WERI-Rb-1 (cell line): ENCODE measurements around the gene KCNIP2.

ENCODE experiments used
- DNase-seq: peaks from one replicate; pipeline ENCODE4 v3.0.0-alpha.2; 2020
- H3K27ac ChIP-seq: fragments of 250-450 bp; sonication (Bioruptor Pico); 2 replicates; pipeline ENCODE4 v1.5.1; 2020; ENCODE audit warnings: mild to moderate bottlenecking, moderate library complexity
- H3K27me3 ChIP-seq: fragments of 250-450 bp; sonication (Bioruptor Pico); 2 replicates; pipeline ENCODE4 v1.5.1; 2021; ENCODE audit warnings: mild to moderate bottlenecking, low read depth, moderate library complexity; ENCODE audit not compliant: insufficient read depth, severe bottlenecking
- H3K36me3 ChIP-seq: fragments of 250-450 bp; sonication (Bioruptor Pico); 2 replicates; pipeline ENCODE4 v1.5.1; 2020; ENCODE audit warnings: mild to moderate bottlenecking, moderate library complexity
- H3K4me3 ChIP-seq: 2 replicates; pipeline ENCODE4 v1.5.1; 2011; ENCODE audit warnings: low read depth, mild to moderate bottlenecking, control low read depth, low read length
- H3K9me3 ChIP-seq: fragments of 250-450 bp; sonication (Bioruptor Pico); 2 replicates; pipeline ENCODE4 v1.5.1; 2021; ENCODE audit warnings: mild to moderate bottlenecking, moderate library complexity; ENCODE audit not compliant: severe bottlenecking
- CTCF ChIP-seq: IDR thresholded peaks from 2 replicates; pipeline ENCODE4 v1.5.1; 2011; ENCODE audit warnings: low read depth, mild to moderate bottlenecking, control low read depth, inconsistent platforms, low read length

The KCNIP2 gene

GRCh38 chr10:101848408-101848807 lies 4.8 kb upstream of the KCNIP2 start:
- no peak for TF ChIP-seq CTCF
- DNase-seq: no peak
- no peaks in the 10 kb centered on the region; the same call in 1 of the 2 replicates for H3K36me3 ChIP-seq
- H3K27ac ChIP-seq: no peak overlapping the region
- H3K4me3 ChIP-seq: no peak overlapping the region
- no peaks in the 10 kb centered on the region for H3K9me3 ChIP-seq
- H3K27me3 ChIP-seq: no peaks in the 10 kb centered on the region

GRCh38 chr10:101845893-101846292 lies 2.3 kb upstream of the KCNIP2 start:
- no peaks in the 10 kb centered on the region for H3K27me3 ChIP-seq
- peaks cover under 1% of the 10 kb centered on the region; the same call in 1 of the 2 replicates for H3K36me3 ChIP-seq
- no peaks in the 10 kb centered on the region for H3K9me3 ChIP-seq
- DNase-seq: no peak
- H3K4me3 ChIP-seq: no peak overlapping the region
- H3K27ac ChIP-seq: peak overlapping the region; percentile 69
- no peak for TF ChIP-seq CTCF

- 0 out of 2 replicates have a peak, but pooled peaks cover 2% of the 10 kb centered on the region for H3K36me3 ChIP-seq
- no peak overlapping the region for H3K27ac ChIP-seq
- no peak overlapping the region for H3K4me3 ChIP-seq
- DNase-seq: no peak
- H3K27me3 ChIP-seq: no peaks in the 10 kb centered on the region
- no peak for TF ChIP-seq CTCF
- no peaks in the 10 kb centered on the region for H3K9me3 ChIP-seq
Observed at GRCh38 chr10:101841826-101842225, 1.8 kb downstream of the KCNIP2 start.

- Histone ChIP-seq H3K27me3 (no peaks in the 10 kb centered on the region), H3K36me3 (0 out of 2 replicates have a peak, but pooled peaks cover 2% of the 10 kb centered on the region), H3K9me3 (no peaks in the 10 kb centered on the region), H3K4me3 (no peak overlapping the region), H3K27ac (no peak overlapping the region)
- peak; percentile 85 for DNase-seq
- peak; percentile 95 for TF ChIP-seq CTCF
Observed at GRCh38 chr10:101840741-101841453, 2.7 kb downstream of the KCNIP2 start.

- Histone ChIP-seq H3K4me3 (no peak overlapping the region), H3K9me3 (no peaks in the 10 kb centered on the region), H3K27me3 (no peaks in the 10 kb centered on the region), H3K27ac (no peak overlapping the region), H3K36me3 (0 out of 2 replicates have a peak, but pooled peaks cover 2% of the 10 kb centered on the region)
- no peak for DNase-seq
- no peak for TF ChIP-seq CTCF
Observed at GRCh38 chr10:101840102-101840684, 3.4 kb downstream of the KCNIP2 start.
